K562 (cell line): ENCODE results near the gene HSD11B1. TPM values are rescaled to one million over a fixed set of nuclear protein-coding genes. Genes with fewer than 3 reads are reported as not detected.

Experiments
- CREB1 ChIP-seq, 2 experiments: sonication (generic) in 1 of 2; formaldehyde crosslinking in 1 of 2; IDR thresholded peaks; 2 replicates each; pipeline versions ENCODE4 v1.6.1 to v1.8.0; 2012 to 2022; ENCODE audit warnings: inconsistent platforms in 1 of 2, mild to moderate bottlenecking in 1 of 2, missing genetic modification reagents in 1 of 2, moderate library complexity in 1 of 2
- CTCFL ChIP-seq: IDR thresholded peaks from 2 replicates; pipeline ENCODE4 v1.6.1; 2011; ENCODE audit warnings: borderline replicate concordance, low read depth, mild to moderate bottlenecking, moderate library complexity, low read length; ENCODE audit not compliant: insufficient read depth, poor library complexity, severe bottlenecking
- FOXM1 ChIP-seq, 2 experiments: fragments of 450-650 bp in 1 of 2; sonication (generic) in 1 of 2; formaldehyde crosslinking in 1 of 2; IDR thresholded peaks; 2 replicates each; pipeline versions ENCODE4 v1.6.1 to v1.9.0; 2017 to 2022; ENCODE audit warnings: low read depth in 2 of 2, mild to moderate bottlenecking in 2 of 2, missing genetic modification reagents in 1 of 2, moderate library complexity in 1 of 2
- HDAC1 ChIP-seq, 2 experiments: fragments of 450-650 bp; IDR thresholded peaks; 2 replicates each; pipeline ENCODE4 v1.6.1; 2016 to 2017; ENCODE audit warnings: inconsistent platforms in 1 of 2, mild to moderate bottlenecking in 1 of 2, moderate library complexity in 1 of 2
- HOXB6 ChIP-seq: fragments of 250-450 bp; sonication (Bioruptor Pico); IDR thresholded peaks from 2 replicates; pipeline ENCODE4 v1.5.1; 2022; ENCODE audit warnings: mild to moderate bottlenecking, borderline replicate concordance
- IRF1 ChIP-seq: sonication (generic); formaldehyde crosslinking; IDR thresholded peaks from 2 replicates; pipeline ENCODE4 v1.8.0; 2022; ENCODE audit warnings: missing genetic modification reagents, mild to moderate bottlenecking, borderline replicate concordance
- JUN ChIP-seq, 2 experiments: sonication (generic) in 1 of 2; formaldehyde crosslinking in 1 of 2; IDR thresholded peaks; 2 replicates each; pipeline versions ENCODE4 v1.6.1 to v1.8.0; 2012 to 2022; ENCODE audit warnings: borderline replicate concordance in 2 of 2, mild to moderate bottlenecking in 2 of 2, improper control_type of control experiment in 1 of 2, low read depth in 1 of 2, low read length in 1 of 2, missing genetic modification reagents in 1 of 2
- NCOA1 ChIP-seq: fragments of 450-650 bp; IDR thresholded peaks from 2 replicates; pipeline ENCODE4 v1.6.1; 2016; ENCODE audit warnings: low read depth
- NCOA2 ChIP-seq, 2 experiments: fragments of 450-650 bp; IDR thresholded peaks; 2 replicates each; pipeline ENCODE4 v1.6.1; 2018; ENCODE audit warnings: mild to moderate bottlenecking in 2 of 2, moderate library complexity in 1 of 2; ENCODE audit not compliant: partially characterized antibody in 2 of 2
- SMC3 ChIP-seq: conservative IDR thresholded peaks from 2 replicates; pipeline ENCODE4 v1.6.1; 2011; ENCODE audit warnings: low read depth, low read length, improper control_type of control experiment; ENCODE audit not compliant: insufficient read depth
- STAT5B ChIP-seq: fragments of 250-450 bp; sonication (Bioruptor Pico); IDR thresholded peaks from 2 replicates; pipeline ENCODE4 v1.8.0; 2021; ENCODE audit warnings: mild to moderate bottlenecking, inconsistent platforms
- U2AF2 ChIP-seq: fragments of 200-400 bp; formaldehyde crosslinking; optimal IDR thresholded peaks from 2 replicates; pipeline ENCODE3; 2017; ENCODE audit warnings: low read depth, mild to moderate bottlenecking, low read length
- ZNF717 ChIP-seq: fragments of 250-450 bp; sonication (Bioruptor Pico); IDR thresholded peaks from 2 replicates; pipeline ENCODE4 v1.5.0; 2021
- polyA plus RNA-seq, 8 experiments: library from polyadenylated mRNA; depleted of rRNA in 4 of 8; stranded (reverse) in 5 of 8; unstranded in 3 of 8; fragments of >200 nt; fragmentation: Nextera tagmentation in 2 of 8; fragmentation: Illumina TruSeq in 1 of 8; extraction: Ambion mirVana in 2 of 8; extraction: Trizol in 1 of 8; gene quantifications; 2 replicates each; pipeline versions ENCODE4 v1.2.1 to v1.2.3, GENCODE V29; 2011 to 2014; ENCODE audit warnings: inconsistent platforms in 1 of 8, missing spikeins in 1 of 8
- total RNA-seq, 7 experiments: library from RNA; depleted of rRNA in 6 of 7; stranded (reverse); fragments of >200 nt in 6 of 7; fragmentation: Illumina TruSeq in 2 of 7; extraction: Trizol in 2 of 7; gene quantifications; 2 replicates each; pipeline versions ENCODE4 v1.2.1 to v1.2.3, GENCODE V29; 2011 to 2021; ENCODE audit warnings: low replicate concordance in 1 of 7
- TF ChIP-seq, protein P1 (sequence below): sonication (generic); formaldehyde crosslinking; IDR thresholded peaks from 2 replicates; pipeline ENCODE4 v1.8.1; 2023; ENCODE audit warnings: mild to moderate bottlenecking, missing genetic modification reagents
- TF ChIP-seq, protein P2 (sequence below): fragments of 250-450 bp; sonication (Bioruptor Pico); IDR thresholded peaks from 2 replicates; pipeline ENCODE4 v1.9.0; 2021; ENCODE audit warnings: mild to moderate bottlenecking

Gene HSD11B1
- total and polyA plus RNA-seq, 9 of the 15 experiments (the other 6 are each of a cell fraction or from before 2014, with no cell fraction given), result 0.04 to 0.16 TPM; not detected in 7

DNA sequence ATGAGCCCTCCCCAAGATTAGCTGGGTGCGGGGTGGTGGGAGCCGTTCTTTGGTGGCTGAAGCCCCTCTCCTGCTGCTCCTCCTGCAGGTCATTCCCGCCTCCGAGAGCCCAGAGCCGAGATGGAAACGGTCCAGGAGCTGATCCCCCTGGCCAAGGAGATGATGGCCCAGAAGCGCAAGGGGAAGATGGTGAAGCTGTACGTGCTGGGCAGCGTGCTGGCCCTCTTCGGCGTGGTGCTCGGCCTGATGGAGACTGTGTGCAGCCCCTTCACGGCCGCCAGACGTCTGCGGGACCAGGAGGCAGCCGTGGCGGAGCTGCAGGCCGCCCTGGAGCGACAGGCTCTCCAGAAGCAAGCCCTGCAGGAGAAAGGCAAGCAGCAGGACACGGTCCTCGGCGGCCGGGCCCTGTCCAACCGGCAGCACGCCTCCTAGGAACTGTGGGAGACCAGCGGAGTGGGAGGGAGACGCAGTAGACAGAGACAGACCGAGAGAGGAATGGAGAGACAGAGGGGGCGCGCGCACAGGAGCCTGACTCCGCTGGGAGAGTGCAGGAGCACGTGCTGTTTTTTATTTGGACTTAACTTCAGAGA lies 29.0 kb upstream of the HSD11B1 start (continued):
- TF ChIP-seq, protein P1, sequence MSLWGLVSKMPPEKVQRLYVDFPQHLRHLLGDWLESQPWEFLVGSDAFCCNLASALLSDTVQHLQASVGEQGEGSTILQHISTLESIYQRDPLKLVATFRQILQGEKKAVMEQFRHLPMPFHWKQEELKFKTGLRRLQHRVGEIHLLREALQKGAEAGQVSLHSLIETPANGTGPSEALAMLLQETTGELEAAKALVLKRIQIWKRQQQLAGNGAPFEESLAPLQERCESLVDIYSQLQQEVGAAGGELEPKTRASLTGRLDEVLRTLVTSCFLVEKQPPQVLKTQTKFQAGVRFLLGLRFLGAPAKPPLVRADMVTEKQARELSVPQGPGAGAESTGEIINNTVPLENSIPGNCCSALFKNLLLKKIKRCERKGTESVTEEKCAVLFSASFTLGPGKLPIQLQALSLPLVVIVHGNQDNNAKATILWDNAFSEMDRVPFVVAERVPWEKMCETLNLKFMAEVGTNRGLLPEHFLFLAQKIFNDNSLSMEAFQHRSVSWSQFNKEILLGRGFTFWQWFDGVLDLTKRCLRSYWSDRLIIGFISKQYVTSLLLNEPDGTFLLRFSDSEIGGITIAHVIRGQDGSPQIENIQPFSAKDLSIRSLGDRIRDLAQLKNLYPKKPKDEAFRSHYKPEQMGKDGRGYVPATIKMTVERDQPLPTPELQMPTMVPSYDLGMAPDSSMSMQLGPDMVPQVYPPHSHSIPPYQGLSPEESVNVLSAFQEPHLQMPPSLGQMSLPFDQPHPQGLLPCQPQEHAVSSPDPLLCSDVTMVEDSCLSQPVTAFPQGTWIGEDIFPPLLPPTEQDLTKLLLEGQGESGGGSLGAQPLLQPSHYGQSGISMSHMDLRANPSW (CRISPR knock-in tag), result no peak
- TF ChIP-seq JUN (IDR thresholded peaks at IDR 0.05; ENCODE audit: borderline replicate concordance, low read depth, low read length) (no peak), JUN (CRISPR knock-in tag; IDR thresholded peaks at IDR 0.05; ENCODE audit: borderline replicate concordance) (no peak), CREB1 (IDR thresholded peaks at IDR 0.05) (no peak), CREB1 (CRISPR knock-in tag; IDR thresholded peaks at IDR 0.05) (0 out of 2 replicates have a peak, but pooled peaks have one; percentile 3), NCOA1 (no peak), FOXM1 (IDR thresholded peaks at IDR 0.05; ENCODE audit: low read depth) (no peak), FOXM1 (CRISPR knock-in tag; IDR thresholded peaks at IDR 0.05; ENCODE audit: low read depth) (no peak; the same call in 1 of the 2 replicates), CTCFL (no peak), NCOA2 (IDR thresholded peaks at IDR 0.05; ENCODE audit: partially characterized antibody in 2 of 2) (no peak), STAT5B (CRISPR knock-in tag) (no peak), ZNF717 (CRISPR knock-in tag) (no peak), IRF1 (CRISPR knock-in tag) (no peak), U2AF2 (no peak), HOXB6 (no peak), SMC3 (no peak), HDAC1 (IDR thresholded peaks at IDR 0.05) (no peak)
- TF ChIP-seq, protein P2, sequence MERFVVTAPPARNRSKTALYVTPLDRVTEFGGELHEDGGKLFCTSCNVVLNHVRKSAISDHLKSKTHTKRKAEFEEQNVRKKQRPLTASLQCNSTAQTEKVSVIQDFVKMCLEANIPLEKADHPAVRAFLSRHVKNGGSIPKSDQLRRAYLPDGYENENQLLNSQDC (CRISPR knock-in tag), result no peak
